ENCODE measurements around the gene RHBDL3.

DNA sequence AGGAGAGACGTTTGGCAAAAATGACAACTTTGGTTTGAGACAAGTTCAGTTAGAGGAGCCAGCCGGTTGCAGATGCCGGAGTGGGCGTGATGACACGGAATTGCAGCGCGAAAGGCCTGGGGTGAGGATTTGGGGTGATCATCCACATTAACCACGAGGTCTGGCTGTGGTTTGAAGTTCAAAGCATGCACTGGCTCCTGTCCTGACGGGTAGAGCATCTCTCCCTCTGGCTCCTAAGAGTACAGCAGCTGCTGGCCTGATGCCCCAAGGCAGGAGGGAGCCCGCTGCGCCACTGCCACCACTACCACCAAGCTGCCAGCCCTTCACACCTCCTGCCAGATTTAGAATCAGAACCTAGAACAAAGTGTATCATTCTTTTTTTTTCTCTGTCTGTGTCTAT lies 3.7 kb downstream of the RHBDL3 start:
- TF ChIP-seq, protein P1, sequence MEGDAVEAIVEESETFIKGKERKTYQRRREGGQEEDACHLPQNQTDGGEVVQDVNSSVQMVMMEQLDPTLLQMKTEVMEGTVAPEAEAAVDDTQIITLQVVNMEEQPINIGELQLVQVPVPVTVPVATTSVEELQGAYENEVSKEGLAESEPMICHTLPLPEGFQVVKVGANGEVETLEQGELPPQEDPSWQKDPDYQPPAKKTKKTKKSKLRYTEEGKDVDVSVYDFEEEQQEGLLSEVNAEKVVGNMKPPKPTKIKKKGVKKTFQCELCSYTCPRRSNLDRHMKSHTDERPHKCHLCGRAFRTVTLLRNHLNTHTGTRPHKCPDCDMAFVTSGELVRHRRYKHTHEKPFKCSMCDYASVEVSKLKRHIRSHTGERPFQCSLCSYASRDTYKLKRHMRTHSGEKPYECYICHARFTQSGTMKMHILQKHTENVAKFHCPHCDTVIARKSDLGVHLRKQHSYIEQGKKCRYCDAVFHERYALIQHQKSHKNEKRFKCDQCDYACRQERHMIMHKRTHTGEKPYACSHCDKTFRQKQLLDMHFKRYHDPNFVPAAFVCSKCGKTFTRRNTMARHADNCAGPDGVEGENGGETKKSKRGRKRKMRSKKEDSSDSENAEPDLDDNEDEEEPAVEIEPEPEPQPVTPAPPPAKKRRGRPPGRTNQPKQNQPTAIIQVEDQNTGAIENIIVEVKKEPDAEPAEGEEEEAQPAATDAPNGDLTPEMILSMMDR (IDR thresholded peaks at IDR 0.05 in 4 of 5, conservative IDR thresholded peaks at IDR 0.05 in 1 of 5), result no peak
- TF ChIP-seq POLR2A (IDR thresholded peaks at IDR 0.05), result no peak
